ENCODE measurements around the gene EFCAB8. TPM values are rescaled to one million over a fixed set of nuclear protein-coding genes. Genes with fewer than 3 reads are reported as not detected.

EFCAB8 gene
- total RNA-seq, 1 experiment from 2014 or later = 0.09 TPM

DNA sequence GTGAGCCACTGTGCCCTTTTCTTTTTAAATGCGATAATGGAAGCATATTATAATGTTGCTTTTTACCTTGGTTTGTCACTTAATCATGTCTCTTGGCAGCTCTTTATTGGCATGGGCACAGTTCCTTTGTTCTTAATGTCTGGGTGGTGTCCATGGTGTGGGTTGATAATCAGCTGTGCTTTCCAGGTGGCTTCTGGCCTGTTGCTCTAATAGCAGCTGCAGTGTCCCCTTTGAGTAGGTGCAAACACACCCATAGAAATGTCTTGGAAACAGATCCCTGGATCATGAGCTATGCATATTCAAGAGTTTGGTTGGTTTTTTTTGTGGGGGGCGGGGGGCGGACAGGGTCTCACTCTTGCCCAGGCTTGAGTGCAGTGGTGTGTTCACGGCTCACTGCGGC is 29.9 kb downstream of the EFCAB8 start:
- Histone ChIP-seq H4K91ac (ENCODE audit: insufficient read length, low read depth, low read length) (no peak overlapping the region), H2BK15ac (ENCODE audit: low read depth, low read length) (no peak overlapping the region), H4K20me1 (ENCODE audit: control insufficient read depth, insufficient read depth, insufficient read length) (no peaks in the 10 kb centered on the region), H3K27me3 (ENCODE audit: insufficient read depth, low read length) (no peaks in the 10 kb centered on the region), H3K79me2 (ENCODE audit: insufficient read depth, low read length) (no peaks in the 10 kb centered on the region), H3K4ac (ENCODE audit: low read depth, low read length) (no peak overlapping the region), H3K14ac (ENCODE audit: insufficient read depth, low read length) (no peak overlapping the region), H2BK120ac (ENCODE audit: low read depth, low read length, poor library complexity, severe bottlenecking) (no peak overlapping the region), H3K27ac (ENCODE audit: insufficient read length, low read depth, low read length) (no peak overlapping the region), H3K56ac (ENCODE audit: insufficient read length, low read depth, low read length) (no peak overlapping the region), H2BK20ac (ENCODE audit: low read depth, low read length, poor library complexity, severe bottlenecking) (no peak overlapping the region), H4K5ac (ENCODE audit: insufficient read length, low read depth, low read length) (no peak overlapping the region), H3T11ph (ENCODE audit: low read length) (no peak overlapping the region), H3K79me1 (ENCODE audit: insufficient read depth, low read depth, low read length, poor library complexity, severe bottlenecking) (no peaks in the 10 kb centered on the region), H4K8ac (replicated peaks; ENCODE audit: insufficient read length, low read depth, low read length) (no peak overlapping the region), H2AFZ (ENCODE audit: low read length) (no peak overlapping the region), H2BK12ac (ENCODE audit: insufficient read length, low read depth, low read length) (no peak overlapping the region), H2AK5ac (ENCODE audit: insufficient read length, low read length) (no peak overlapping the region), H2BK5ac (ENCODE audit: insufficient read length, low read length) (no peak overlapping the region), H3K9me3 (ENCODE audit: control insufficient read depth, low read depth, low read length) (no peaks in the 10 kb centered on the region), H3K4me2 (ENCODE audit: insufficient read depth, insufficient read length, low read length) (no peak overlapping the region), H3K18ac (ENCODE audit: insufficient read length, low read depth, low read length) (no peak overlapping the region), H3K23ac (ENCODE audit: insufficient read length, low read depth, low read length) (no peak overlapping the region), H3K23me2 (ENCODE audit: insufficient read length, low read depth, low read length, poor library complexity, severe bottlenecking) (no peaks in the 10 kb centered on the region), H3K9ac (ENCODE audit: extremely low read depth, insufficient read length, low read length) (no peak overlapping the region), H3K4me1 (ENCODE audit: insufficient read depth, low read length) (peaks cover 2% of the 10 kb centered on the region; the same call in 1 of the 2 replicates)
- no CpG with 5 or more reads among the region's 5 CpGs for WGBS (ENCODE audit: extremely low coverage, insufficient read length, low lambda C conversion rate)
- no peak for DNase-seq
- peaks cover 20 to 23% of the 10 kb centered on the region in 2 experiments for H3K4me1 Mint-ChIP-seq
- H3K36me3 Mint-ChIP-seq (ENCODE audit: insufficient read depth in 1 of 3, low read depth in 3 of 3) = no peaks in the 10 kb centered on the region; a peak in 1 of 7 replicates
- H3K4me3 Mint-ChIP-seq = no peak overlapping the region
- no peaks in the 10 kb centered on the region for H3K9me3 Mint-ChIP-seq
- no peaks in the 10 kb centered on the region; the same call in 1 of the 2 replicates for H3K27me3 Mint-ChIP-seq (ENCODE audit: low read depth)
- no peak for TF ChIP-seq CTCF (conservative IDR thresholded peaks at IDR 0.05)
- H3K27ac Mint-ChIP-seq = no peak overlapping the region

All from H9 (cell line).